Activated CD8-positive, alpha-beta T cell treated with anti-CD3 and anti-CD28 coated beads, Interleukin-2, amount 10 ng/mL, durations not matched to agents 7 days and 5 days (primary cell): ENCODE data around the gene CLASP1. TPM values are rescaled to one million over a fixed set of nuclear protein-coding genes. Genes with fewer than 3 reads are reported as not detected.
"Not testable (repeated sequence)": the region's sequence is repeated elsewhere in the genome, so short reads cannot be mapped to it uniquely, and the experiment has no call there.

Source experiments
- ATAC-seq: fragments of 150-1000 bp; cut with Tn5 transposase; one replicate; pipeline ENCODE4 v1.10.0; 2021; ENCODE audit warnings: moderate library complexity
- CTCF ChIA-PET: fragments of 350-600 bp; sonication (Branson Sonifier 250); formaldehyde crosslinking; loops from one replicate; lab custom pipeline; 2021; ENCODE audit warnings: antibody characterized with exemption; lab: Charles Lee
- POLR2A ChIA-PET: fragments of 350-600 bp; sonication (Branson Sonifier 250); formaldehyde crosslinking; loops from one replicate; lab custom pipeline; 2021; ENCODE audit warnings: antibody characterized with exemption; lab: Charles Lee
- DNase-seq: peaks from one replicate; pipeline ENCODE4 v3.0.0-alpha.2; 2020
- H3K27ac Mint-ChIP-seq: one replicate; pipeline ENCODE4 v1.8.0; 2021; ENCODE audit warnings: mild to moderate bottlenecking, mixed read lengths
- H3K27me3 Mint-ChIP-seq: one replicate; pipeline ENCODE4 v1.8.0; 2021; ENCODE audit warnings: low read depth, mixed read lengths
- H3K36me3 Mint-ChIP-seq: one replicate; pipeline ENCODE4 v1.8.0; 2021; ENCODE audit warnings: low read depth, mixed read lengths
- H3K4me1 Mint-ChIP-seq: one replicate; pipeline ENCODE4 v1.8.0; 2021; ENCODE audit warnings: low read depth, mixed read lengths
- H3K4me3 Mint-ChIP-seq: one replicate; pipeline ENCODE4 v1.8.0; 2021; ENCODE audit warnings: mild to moderate bottlenecking, mixed read lengths
- H3K9me3 Mint-ChIP-seq: one replicate; pipeline ENCODE4 v1.8.0; 2022; ENCODE audit warnings: mixed read lengths; ENCODE audit not compliant: insufficient read depth
- total RNA-seq, 2 experiments: library from RNA; stranded (reverse); gene quantifications; one replicate each; pipeline ENCODE4 v1.2.3, GENCODE V29; 2021

The CLASP1 gene
- total RNA-seq, 2 experiments from 2014 or later, result 62.3 to 65.2 TPM

- Mint-ChIP-seq H3K27ac (no peak overlapping the region), H3K4me1 (peaks cover 15% of the 10 kb centered on the region), H3K4me3 (no peak overlapping the region), H3K9me3 (no peaks in the 10 kb centered on the region), H3K27me3 (no peaks in the 10 kb centered on the region), H3K36me3 (peaks cover 26% of the 10 kb centered on the region)
- ChIA-PET CTCF (no interaction called here), POLR2A (no interaction called here)
- ATAC-seq (no peak), DNase-seq (no peak)
Measured at GRCh38 chr2:121611730-121612705, 37.2 kb downstream of the CLASP1 start.

- DNase-seq, POLR2A ChIA-PET, CTCF ChIA-PET, H3K4me3 Mint-ChIP-seq, ATAC-seq, H3K27me3 Mint-ChIP-seq, H3K27ac Mint-ChIP-seq, H3K9me3 Mint-ChIP-seq: not testable (repeated sequence)
- Mint-ChIP-seq H3K36me3 (peaks cover 30% of the 10 kb centered on the region), H3K4me1 (peaks cover 15% of the 10 kb centered on the region)
Measured at GRCh38 chr2:121611048-121611649, 38.1 kb downstream of the CLASP1 start.

- DNase-seq, ATAC-seq, H3K27ac Mint-ChIP-seq, H3K9me3 Mint-ChIP-seq, H3K27me3 Mint-ChIP-seq, CTCF ChIA-PET, H3K4me3 Mint-ChIP-seq: not testable (repeated sequence)
- peaks cover 34% of the 10 kb centered on the region for H3K36me3 Mint-ChIP-seq
- POLR2A ChIA-PET, result interaction anchor here (0.6 to 1.2 kb wide), 2 partner anchors 27 to 79 kb away, joined by 3 read pairs; partner anchors contain the start of gene RNU4ATAC
- peaks cover 13% of the 10 kb centered on the region for H3K4me1 Mint-ChIP-seq
Measured at GRCh38 chr2:121610487-121610874, 38.8 kb downstream of the CLASP1 start.

GRCh38 chr2:121608967-121609366, 40.3 kb downstream of the CLASP1 start:
- DNase-seq (no peak), ATAC-seq (no peak)
- Mint-ChIP-seq H3K36me3 (peaks cover 40% of the 10 kb centered on the region), H3K9me3 (no peaks in the 10 kb centered on the region), H3K4me1 (peaks cover 13% of the 10 kb centered on the region), H3K4me3 (no peak overlapping the region), H3K27me3 (no peaks in the 10 kb centered on the region), H3K27ac (no peak overlapping the region)
- CTCF ChIA-PET, result interaction anchor here (1.3 kb wide), 1 partner anchor 13 kb away, joined by 4 read pairs; no protein-coding TSS in a partner anchor
- POLR2A ChIA-PET, result no interaction called here

- Mint-ChIP-seq H3K9me3 (no peaks in the 10 kb centered on the region), H3K4me3 (no peak overlapping the region), H3K27ac (no peak overlapping the region), H3K27me3 (no peaks in the 10 kb centered on the region), H3K36me3 (peaks cover 41% of the 10 kb centered on the region), H3K4me1 (peaks cover 13% of the 10 kb centered on the region)
- ChIA-PET CTCF (interaction anchor here (1.3 kb wide), 1 partner anchor 13 kb away, joined by 4 read pairs; no protein-coding TSS in a partner anchor), POLR2A (no interaction called here)
- ATAC-seq (no peak), DNase-seq (no peak)
Measured at GRCh38 chr2:121608367-121608766, 40.9 kb downstream of the CLASP1 start.

GRCh38 chr2:121605820-121606733, 43.2 kb downstream of the CLASP1 start:
- H3K27ac Mint-ChIP-seq, result peak overlapping the region; percentile 37
- H3K4me3 Mint-ChIP-seq, result no peak overlapping the region
- ChIA-PET POLR2A (interaction anchor here (0.7 kb wide), 1 partner anchor 134 kb away, joined by 3 read pairs; no protein-coding TSS in a partner anchor), CTCF (interaction anchor here (1.0 kb wide), 1 partner anchor 10 kb away, joined by 3 read pairs; no protein-coding TSS in a partner anchor)
- no peak for DNase-seq
- H3K36me3 Mint-ChIP-seq, result peaks cover 48% of the 10 kb centered on the region
- no peaks in the 10 kb centered on the region for H3K27me3 Mint-ChIP-seq
- peaks cover 19% of the 10 kb centered on the region for H3K4me1 Mint-ChIP-seq
- no peaks in the 10 kb centered on the region for H3K9me3 Mint-ChIP-seq
- ATAC-seq, result no peak

GRCh38 chr2:121603185-121603584, 46.1 kb downstream of the CLASP1 start:
- ATAC-seq (no peak), DNase-seq (no peak)
- ChIA-PET POLR2A (no interaction called here), CTCF (no interaction called here)
- Mint-ChIP-seq H3K27me3 (no peaks in the 10 kb centered on the region), H3K9me3 (no peaks in the 10 kb centered on the region), H3K36me3 (peaks cover 53% of the 10 kb centered on the region), H3K4me3 (no peak overlapping the region), H3K4me1 (peaks cover 23% of the 10 kb centered on the region), H3K27ac (no peak overlapping the region)

GRCh38 chr2:121599963-121600651, 49.2 kb downstream of the CLASP1 start:
- POLR2A ChIA-PET, result no interaction called here
- DNase-seq (no peak), ATAC-seq (no peak)
- no peaks in the 10 kb centered on the region for H3K27me3 Mint-ChIP-seq
- H3K4me3 Mint-ChIP-seq, result no peak overlapping the region
- peaks cover 52% of the 10 kb centered on the region for H3K4me1 Mint-ChIP-seq
- peaks cover 37% of the 10 kb centered on the region for H3K36me3 Mint-ChIP-seq
- no peaks in the 10 kb centered on the region for H3K9me3 Mint-ChIP-seq
- CTCF ChIA-PET, result no interaction called here
- H3K27ac Mint-ChIP-seq, result peak overlapping the region; percentile 51

- ChIA-PET POLR2A (no interaction called here), CTCF (no interaction called here)
- Mint-ChIP-seq H3K9me3 (no peaks in the 10 kb centered on the region), H3K27ac (no peak overlapping the region), H3K27me3 (no peaks in the 10 kb centered on the region), H3K36me3 (peaks cover 18% of the 10 kb centered on the region), H3K4me3 (no peak overlapping the region), H3K4me1 (peaks cover 53% of the 10 kb centered on the region)
- DNase-seq (no peak), ATAC-seq (no peak)
Measured at GRCh38 chr2:121598087-121598486, 51.2 kb downstream of the CLASP1 start.

GRCh38 chr2:121596221-121597080, 52.8 kb downstream of the CLASP1 start:
- H3K4me1 Mint-ChIP-seq, result peaks cover 47% of the 10 kb centered on the region
- ChIA-PET CTCF (interaction anchor here (0.7 to 1.9 kb wide), 10 partner anchors 9 to 135 kb away, joined by 3 to 10 read pairs (median 4); no protein-coding TSS in a partner anchor), POLR2A (interaction anchor here (0.9 to 2.5 kb wide), 6 partner anchors 11 to 103 kb away, joined by 3 to 15 read pairs (median 4); partner anchors contain the start of genes CLASP1 and RNU4ATAC)
- ATAC-seq (peak; percentile 84), DNase-seq (peak; percentile 48)
- peak overlapping the region; percentile 69 for H3K4me3 Mint-ChIP-seq
- no peaks in the 10 kb centered on the region for H3K27me3 Mint-ChIP-seq
- H3K36me3 Mint-ChIP-seq, result peaks cover 12% of the 10 kb centered on the region
- H3K27ac Mint-ChIP-seq, result peak overlapping the region; percentile 75
- no peaks in the 10 kb centered on the region for H3K9me3 Mint-ChIP-seq
